WTC11 (cell line): ENCODE results near the gene ABCA5. TPM values are rescaled to one million over a fixed set of nuclear protein-coding genes. Genes with fewer than 3 reads are reported as not detected.

Source experiments
- ATAC-seq: fragments of 200-7000 bp; cut with Tn5 transposase; 2 replicates; pipeline ENCODE4 v1.10.0; 2021; ENCODE audit warnings: mild to moderate bottlenecking, moderate library complexity
- CTCF ChIA-PET: fragments of 300-600 bp; sonication (Branson Sonifier 250); formaldehyde crosslinking; loops from one replicate; lab custom pipeline; 2021; ENCODE audit warnings: antibody characterized with exemption; lab: Charles Lee
- POLR2A ChIA-PET: fragments of 350-600 bp; sonication (Branson Sonifier 250); formaldehyde crosslinking; loops from one replicate; lab custom pipeline; 2021; ENCODE audit warnings: antibody characterized with exemption; lab: Charles Lee
- DNase-seq: peaks from one replicate; pipeline ENCODE4 v3.0.0; 2021; ENCODE audit warnings: low spot score
- H3K27ac Mint-ChIP-seq: 2 replicates; pipeline ENCODE4 v1.8.0; 2021; ENCODE audit warnings: mixed read lengths
- H3K27me3 Mint-ChIP-seq: 2 replicates; pipeline ENCODE4 v1.8.0; 2021; ENCODE audit warnings: low read depth, mild to moderate bottlenecking, moderate library complexity, mixed read lengths
- H3K36me3 Mint-ChIP-seq: 2 replicates; pipeline ENCODE4 v1.8.0; 2021; ENCODE audit warnings: mixed read lengths
- H3K4me1 Mint-ChIP-seq: 2 replicates; pipeline ENCODE4 v1.8.0; 2022; ENCODE audit warnings: mixed read lengths
- H3K4me3 Mint-ChIP-seq: 2 replicates; pipeline ENCODE4 v1.8.0; 2021; ENCODE audit warnings: mild to moderate bottlenecking, moderate library complexity, mixed read lengths
- H3K9me3 Mint-ChIP-seq: 2 replicates; pipeline ENCODE4 v1.8.0; 2021; ENCODE audit warnings: mixed read lengths
- CREM ChIP-seq: sonication (generic); formaldehyde crosslinking; IDR thresholded peaks from 2 replicates; pipeline ENCODE4 v1.8.1; 2022; ENCODE audit warnings: mild to moderate bottlenecking, missing genetic modification reagents, moderate library complexity
- HMGXB4 ChIP-seq: sonication (generic); formaldehyde crosslinking; IDR thresholded peaks from 2 replicates; pipeline ENCODE4 v1.8.1; 2023; ENCODE audit warnings: mild to moderate bottlenecking, moderate library complexity, missing genetic modification reagents
- IRF1 ChIP-seq: sonication (generic); formaldehyde crosslinking; IDR thresholded peaks from 2 replicates; pipeline ENCODE4 v1.8.0; 2023; ENCODE audit warnings: missing genetic modification reagents
- JAZF1 ChIP-seq: fragments of 250-450 bp; sonication (Bioruptor Pico); IDR thresholded peaks from 2 replicates; pipeline ENCODE4 v1.9.0; 2021; ENCODE audit warnings: moderate library complexity, mild to moderate bottlenecking, inconsistent platforms
- KAT7 ChIP-seq: sonication (generic); formaldehyde crosslinking; IDR thresholded peaks from 2 replicates; pipeline ENCODE4 v1.8.1; 2023; ENCODE audit warnings: missing genetic modification reagents, mild to moderate bottlenecking, borderline replicate concordance
- MYBL2 ChIP-seq: sonication (generic); formaldehyde crosslinking; IDR thresholded peaks from 2 replicates; pipeline ENCODE4 v1.8.1; 2023; ENCODE audit warnings: mild to moderate bottlenecking, moderate library complexity, missing genetic modification reagents
- OVOL2 ChIP-seq: fragments of 250-450 bp; sonication (Bioruptor Pico); IDR thresholded peaks from 2 replicates; pipeline ENCODE4 v1.9.0; 2021; ENCODE audit warnings: mild to moderate bottlenecking, borderline replicate concordance
- SOX15 ChIP-seq: fragments of 250-450 bp; sonication (Bioruptor Pico); IDR thresholded peaks from 2 replicates; pipeline ENCODE4 v1.9.0; 2021; ENCODE audit warnings: mild to moderate bottlenecking
- TCF7 ChIP-seq: sonication (generic); formaldehyde crosslinking; IDR thresholded peaks from 2 replicates; pipeline ENCODE4 v1.8.0; 2022; ENCODE audit warnings: mild to moderate bottlenecking, low read depth, missing genetic modification reagents, moderate library complexity
- TEAD4 ChIP-seq: sonication (generic); formaldehyde crosslinking; IDR thresholded peaks from 2 replicates; pipeline ENCODE4 v1.8.0; 2022; ENCODE audit warnings: mild to moderate bottlenecking, missing genetic modification reagents
- ZNF121 ChIP-seq: sonication (generic); formaldehyde crosslinking; IDR thresholded peaks from 2 replicates; pipeline ENCODE4 v1.8.0; 2023; ENCODE audit warnings: missing genetic modification reagents
- ZNF138 ChIP-seq: sonication (generic); formaldehyde crosslinking; conservative IDR thresholded peaks from 2 replicates; pipeline ENCODE4 v1.8.1; 2022; ENCODE audit warnings: mild to moderate bottlenecking, moderate library complexity, missing genetic modification reagents
- ZNF317 ChIP-seq: sonication (generic); formaldehyde crosslinking; IDR thresholded peaks from 2 replicates; pipeline ENCODE4 v1.8.1; 2023; ENCODE audit warnings: low read depth, mild to moderate bottlenecking, moderate library complexity, missing genetic modification reagents, borderline replicate concordance
- ZNF532 ChIP-seq: fragments of 250-450 bp; sonication (Bioruptor Pico); IDR thresholded peaks from 2 replicates; pipeline ENCODE4 v1.9.0; 2021; ENCODE audit warnings: mild to moderate bottlenecking, borderline replicate concordance
- ZSCAN18 ChIP-seq: fragments of 250-450 bp; sonication (Bioruptor Pico); IDR thresholded peaks from 2 replicates; pipeline ENCODE4 v2.1.2; 2022; ENCODE audit warnings: mild to moderate bottlenecking, moderate library complexity
- total RNA-seq: library from RNA; stranded (reverse); gene quantifications from 3 replicates; pipeline ENCODE4 v1.2.3, GENCODE V29; 2021
- TF ChIP-seq, protein P1 (sequence below): sonication (generic); formaldehyde crosslinking; conservative IDR thresholded peaks from 2 replicates; pipeline ENCODE4 v1.8.1; 2022; ENCODE audit warnings: mild to moderate bottlenecking, missing genetic modification reagents
- TF ChIP-seq, protein P2 (sequence below): sonication (generic); formaldehyde crosslinking; IDR thresholded peaks from 2 replicates; pipeline ENCODE4 v1.8.0; 2022; ENCODE audit warnings: mild to moderate bottlenecking, missing genetic modification reagents
- TF ChIP-seq, protein P3 (sequence below): sonication (generic); formaldehyde crosslinking; IDR thresholded peaks from 2 replicates; pipeline ENCODE4 v1.8.1; 2022; ENCODE audit warnings: missing genetic modification reagents, borderline replicate concordance
- TF ChIP-seq, protein P4 (sequence below): sonication (generic); formaldehyde crosslinking; IDR thresholded peaks from 2 replicates; pipeline ENCODE4 v1.8.1; 2023; ENCODE audit warnings: mild to moderate bottlenecking, missing genetic modification reagents

The ABCA5 gene
- total RNA-seq, 1 experiment from 2014 or later: 1.8 TPM

- H3K9me3 Mint-ChIP-seq: no peaks in the 10 kb centered on the region
- ATAC-seq (no peak), DNase-seq (no peak)
- peaks cover 18% of the 10 kb centered on the region for H3K4me1 Mint-ChIP-seq
- H3K36me3 Mint-ChIP-seq: no peaks in the 10 kb centered on the region
- H3K27ac Mint-ChIP-seq: no peak overlapping the region
- TF ChIP-seq TEAD4 (CRISPR knock-in tag) (no peak), ZSCAN18 (CRISPR knock-in tag) (no peak), SOX15 (CRISPR knock-in tag) (no peak), OVOL2 (CRISPR knock-in tag) (no peak), IRF1 (CRISPR knock-in tag) (no peak), ZNF317 (CRISPR knock-in tag) (no peak), JAZF1 (CRISPR knock-in tag) (no peak), ZNF138 (CRISPR knock-in tag) (no peak), ZNF532 (CRISPR knock-in tag) (no peak), MYBL2 (CRISPR knock-in tag) (no peak), CREM (CRISPR knock-in tag) (no peak), ZNF121 (CRISPR knock-in tag) (no peak), KAT7 (CRISPR knock-in tag) (no peak), TCF7 (CRISPR knock-in tag) (no peak), HMGXB4 (CRISPR knock-in tag) (no peak)
- TF ChIP-seq, protein P1, sequence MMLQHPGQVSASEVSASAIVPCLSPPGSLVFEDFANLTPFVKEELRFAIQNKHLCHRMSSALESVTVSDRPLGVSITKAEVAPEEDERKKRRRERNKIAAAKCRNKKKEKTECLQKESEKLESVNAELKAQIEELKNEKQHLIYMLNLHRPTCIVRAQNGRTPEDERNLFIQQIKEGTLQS (CRISPR knock-in tag): no peak
- TF ChIP-seq, protein P2, sequence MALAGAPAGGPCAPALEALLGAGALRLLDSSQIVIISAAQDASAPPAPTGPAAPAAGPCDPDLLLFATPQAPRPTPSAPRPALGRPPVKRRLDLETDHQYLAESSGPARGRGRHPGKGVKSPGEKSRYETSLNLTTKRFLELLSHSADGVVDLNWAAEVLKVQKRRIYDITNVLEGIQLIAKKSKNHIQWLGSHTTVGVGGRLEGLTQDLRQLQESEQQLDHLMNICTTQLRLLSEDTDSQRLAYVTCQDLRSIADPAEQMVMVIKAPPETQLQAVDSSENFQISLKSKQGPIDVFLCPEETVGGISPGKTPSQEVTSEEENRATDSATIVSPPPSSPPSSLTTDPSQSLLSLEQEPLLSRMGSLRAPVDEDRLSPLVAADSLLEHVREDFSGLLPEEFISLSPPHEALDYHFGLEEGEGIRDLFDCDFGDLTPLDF: no peak
- TF ChIP-seq, protein P3, sequence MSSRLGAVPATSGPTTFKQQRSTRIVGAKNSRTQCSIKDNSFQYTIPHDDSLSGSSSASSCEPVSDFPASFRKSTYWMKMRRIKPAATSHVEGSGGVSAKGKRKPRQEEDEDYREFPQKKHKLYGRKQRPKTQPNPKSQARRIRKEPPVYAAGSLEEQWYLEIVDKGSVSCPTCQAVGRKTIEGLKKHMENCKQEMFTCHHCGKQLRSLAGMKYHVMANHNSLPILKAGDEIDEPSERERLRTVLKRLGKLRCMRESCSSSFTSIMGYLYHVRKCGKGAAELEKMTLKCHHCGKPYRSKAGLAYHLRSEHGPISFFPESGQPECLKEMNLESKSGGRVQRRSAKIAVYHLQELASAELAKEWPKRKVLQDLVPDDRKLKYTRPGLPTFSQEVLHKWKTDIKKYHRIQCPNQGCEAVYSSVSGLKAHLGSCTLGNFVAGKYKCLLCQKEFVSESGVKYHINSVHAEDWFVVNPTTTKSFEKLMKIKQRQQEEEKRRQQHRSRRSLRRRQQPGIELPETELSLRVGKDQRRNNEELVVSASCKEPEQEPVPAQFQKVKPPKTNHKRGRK: no peak
- TF ChIP-seq, protein P4, sequence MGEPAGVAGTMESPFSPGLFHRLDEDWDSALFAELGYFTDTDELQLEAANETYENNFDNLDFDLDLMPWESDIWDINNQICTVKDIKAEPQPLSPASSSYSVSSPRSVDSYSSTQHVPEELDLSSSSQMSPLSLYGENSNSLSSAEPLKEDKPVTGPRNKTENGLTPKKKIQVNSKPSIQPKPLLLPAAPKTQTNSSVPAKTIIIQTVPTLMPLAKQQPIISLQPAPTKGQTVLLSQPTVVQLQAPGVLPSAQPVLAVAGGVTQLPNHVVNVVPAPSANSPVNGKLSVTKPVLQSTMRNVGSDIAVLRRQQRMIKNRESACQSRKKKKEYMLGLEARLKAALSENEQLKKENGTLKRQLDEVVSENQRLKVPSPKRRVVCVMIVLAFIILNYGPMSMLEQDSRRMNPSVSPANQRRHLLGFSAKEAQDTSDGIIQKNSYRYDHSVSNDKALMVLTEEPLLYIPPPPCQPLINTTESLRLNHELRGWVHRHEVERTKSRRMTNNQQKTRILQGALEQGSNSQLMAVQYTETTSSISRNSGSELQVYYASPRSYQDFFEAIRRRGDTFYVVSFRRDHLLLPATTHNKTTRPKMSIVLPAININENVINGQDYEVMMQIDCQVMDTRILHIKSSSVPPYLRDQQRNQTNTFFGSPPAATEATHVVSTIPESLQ (CRISPR knock-in tag): no peak
- POLR2A ChIA-PET: interaction anchor here (0.5 kb wide), 1 partner anchor 346 kb away, joined by 3 read pairs; no protein-coding TSS in a partner anchor
- H3K4me3 Mint-ChIP-seq: no peak overlapping the region
- CTCF ChIA-PET: interaction anchor here (2.9 kb wide), 1 partner anchor 169 kb away, joined by 18 read pairs; no protein-coding TSS in a partner anchor
- no peaks in the 10 kb centered on the region for H3K27me3 Mint-ChIP-seq
These were observed 29.7 kb upstream of the ABCA5 start for GRCh38 chr17:69356625-69357024.
